GM19438 (cell line): ENCODE measurements around the gene FBXW4.

Experiments used
- ATAC-seq: cut with Tn5 transposase; IDR thresholded peaks from one replicate; pipeline ENCODE4 v1.9.1; 2021; ENCODE audit warnings: low read depth; ENCODE audit not compliant: unreplicated experiment

The FBXW4 gene, protein sequence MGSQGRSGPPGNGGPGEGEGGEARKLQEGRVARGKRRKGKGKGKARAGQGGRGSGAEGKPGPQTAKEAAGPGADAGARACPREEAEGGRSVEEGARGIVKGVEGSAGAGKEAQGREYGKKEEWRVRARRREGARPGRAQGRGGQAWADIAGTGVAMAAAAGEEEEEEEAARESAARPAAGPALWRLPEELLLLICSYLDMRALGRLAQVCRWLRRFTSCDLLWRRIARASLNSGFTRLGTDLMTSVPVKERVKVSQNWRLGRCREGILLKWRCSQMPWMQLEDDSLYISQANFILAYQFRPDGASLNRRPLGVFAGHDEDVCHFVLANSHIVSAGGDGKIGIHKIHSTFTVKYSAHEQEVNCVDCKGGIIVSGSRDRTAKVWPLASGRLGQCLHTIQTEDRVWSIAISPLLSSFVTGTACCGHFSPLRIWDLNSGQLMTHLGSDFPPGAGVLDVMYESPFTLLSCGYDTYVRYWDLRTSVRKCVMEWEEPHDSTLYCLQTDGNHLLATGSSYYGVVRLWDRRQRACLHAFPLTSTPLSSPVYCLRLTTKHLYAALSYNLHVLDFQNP

GRCh38 chr10:101694674-101695403, at the start of gene FBXW4:
TSS of gene FBXW4 (minus strand) at chr10:101695170. CDS start at chr10:101695105, 65 bp downstream.
- ATAC-seq, result peak; percentile 61

- no peak for ATAC-seq
Measured at GRCh38 chr10:101744267-101744666, 49.3 kb upstream of the FBXW4 start.

GRCh38 chr10:101741938-101742337, 47.0 kb upstream of the FBXW4 start:
- no peak for ATAC-seq

DNA sequence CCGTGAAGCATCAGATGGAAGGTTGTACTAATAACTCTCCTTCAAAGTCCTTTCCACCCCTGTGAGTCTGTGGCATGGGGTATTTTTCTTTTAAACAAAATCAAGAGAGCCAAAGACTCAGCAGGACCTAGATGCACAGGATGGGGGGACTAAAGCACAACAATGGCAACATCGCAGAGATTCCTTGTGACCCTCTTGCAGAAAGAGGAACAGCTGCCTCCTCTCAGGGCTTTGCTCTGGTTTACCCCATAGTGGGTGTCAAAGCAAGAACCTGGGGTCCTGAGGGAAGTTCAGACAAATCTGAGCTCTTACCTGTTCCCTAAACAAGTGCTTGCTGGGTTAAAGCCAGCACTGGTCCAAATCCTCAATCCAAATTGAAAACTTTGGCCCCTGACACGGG, 41.7 kb upstream of the FBXW4 start:
- no peak for ATAC-seq

DNA sequence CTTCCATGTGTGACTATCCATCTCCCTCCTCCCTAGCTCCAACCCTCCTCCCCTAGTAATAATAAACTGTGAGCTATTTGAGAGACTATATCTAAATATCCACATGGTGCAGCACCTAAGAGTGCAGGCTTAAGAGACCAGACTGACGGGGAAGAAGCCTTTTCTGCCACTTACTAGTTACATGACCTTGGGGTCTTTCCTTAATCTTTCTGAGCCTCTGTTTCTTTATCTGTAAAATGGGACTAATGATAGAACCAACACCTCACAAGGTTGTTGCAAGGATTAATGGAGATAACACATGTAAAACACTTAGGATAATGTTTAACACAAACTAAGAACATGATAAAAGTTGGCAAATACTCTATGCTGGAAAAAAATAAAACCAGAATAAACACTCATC, 37.1 kb upstream of the FBXW4 start:
- no peak for ATAC-seq

DNA sequence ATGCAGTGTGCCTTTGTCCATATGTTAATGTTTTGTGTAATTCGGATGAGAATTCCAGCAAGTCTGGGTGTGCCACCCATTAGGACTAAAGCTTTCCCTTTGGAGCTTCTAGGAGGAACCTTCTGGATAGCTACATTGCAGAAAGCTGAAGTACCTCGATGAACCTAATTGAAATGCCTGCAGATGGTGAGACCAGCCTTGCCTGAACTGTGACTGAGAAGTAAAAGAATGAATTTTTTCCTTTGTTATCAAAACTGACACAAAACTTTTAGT, 31.1 kb upstream of the FBXW4 start:
- no peak for ATAC-seq

DNA sequence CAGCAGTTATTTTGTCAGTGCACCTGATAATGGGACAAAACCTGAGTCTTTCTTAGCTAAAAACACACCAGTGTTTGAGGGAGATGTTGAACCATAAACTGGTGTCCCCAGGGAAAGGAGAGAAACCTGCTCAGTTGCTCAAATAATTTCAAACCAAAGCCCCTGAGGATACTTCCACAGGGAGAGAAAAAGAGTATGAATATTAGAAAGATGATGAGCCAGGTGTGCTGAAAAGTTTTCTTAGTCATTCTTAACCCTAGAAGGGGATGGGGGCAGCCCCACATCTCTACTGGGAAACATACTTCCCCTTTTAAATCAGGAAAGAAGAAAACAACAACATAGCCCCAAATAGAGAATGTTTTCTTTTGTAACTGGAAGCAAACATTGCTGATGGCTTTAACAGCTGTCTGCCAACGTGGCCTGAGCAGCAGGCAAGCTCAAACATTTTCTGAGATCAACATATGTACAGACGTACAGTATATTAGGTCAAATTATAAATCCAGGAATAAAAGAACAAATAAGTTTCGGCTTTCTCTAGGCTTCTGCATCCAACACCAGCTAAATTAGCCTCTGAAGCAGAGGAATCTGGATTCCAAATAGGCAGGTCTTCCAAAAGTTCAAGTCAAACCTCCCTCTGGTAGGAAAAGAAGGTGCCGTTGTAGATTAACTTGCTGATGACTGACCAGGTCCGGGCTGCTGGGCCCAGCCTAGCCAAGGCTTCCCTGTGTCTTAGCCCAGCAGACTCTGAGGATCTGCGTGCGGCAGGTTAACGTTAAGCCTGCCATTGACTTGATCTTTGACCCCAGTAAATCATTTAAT, 30.5 kb upstream of the FBXW4 start:
- no peak for ATAC-seq

DNA sequence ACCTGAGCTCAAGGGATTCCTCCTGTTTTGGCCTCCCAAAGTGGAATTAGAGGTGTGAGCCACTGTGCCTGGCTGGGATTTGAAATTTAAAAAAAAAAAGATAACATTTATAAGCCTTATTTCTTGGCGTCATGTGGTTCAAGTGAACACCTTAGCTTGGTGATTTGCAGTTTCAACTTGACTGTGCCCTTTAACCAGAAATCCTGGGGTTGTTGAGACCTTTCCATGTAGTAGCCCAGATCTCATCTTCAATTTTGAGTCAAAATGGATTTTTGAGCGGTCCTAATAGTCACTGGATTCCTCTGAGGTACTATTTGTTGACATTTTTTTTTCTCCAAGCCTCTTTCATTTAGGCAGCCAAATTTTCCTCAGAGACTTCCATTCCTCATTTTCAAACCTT, 29.5 kb upstream of the FBXW4 start:
- no peak for ATAC-seq

GRCh38 chr10:101723176-101723575, 28.2 kb upstream of the FBXW4 start:
- ATAC-seq, result no peak

DNA sequence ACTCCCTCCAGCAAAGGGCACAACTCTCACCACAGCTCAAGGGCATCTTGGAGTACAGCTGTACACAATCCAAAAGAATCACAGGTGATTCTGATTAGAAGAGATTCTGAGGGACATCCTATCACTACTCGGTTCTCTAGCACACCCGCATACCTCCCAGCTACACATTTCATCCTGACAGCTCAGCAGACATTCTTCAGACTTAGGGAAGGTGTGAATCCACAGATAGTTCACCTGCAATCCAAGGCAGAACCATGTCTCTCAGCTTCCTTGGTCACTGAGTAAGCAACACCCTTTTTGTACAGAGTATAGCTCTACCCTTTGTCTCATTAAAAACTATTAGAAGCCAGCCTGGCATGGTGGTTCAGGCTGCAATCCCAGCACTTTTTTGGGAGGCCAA, 26.8 kb upstream of the FBXW4 start:
- ATAC-seq, result no peak

GRCh38 chr10:101720606-101721230, 25.7 kb upstream of the FBXW4 start:
- no peak for ATAC-seq

DNA sequence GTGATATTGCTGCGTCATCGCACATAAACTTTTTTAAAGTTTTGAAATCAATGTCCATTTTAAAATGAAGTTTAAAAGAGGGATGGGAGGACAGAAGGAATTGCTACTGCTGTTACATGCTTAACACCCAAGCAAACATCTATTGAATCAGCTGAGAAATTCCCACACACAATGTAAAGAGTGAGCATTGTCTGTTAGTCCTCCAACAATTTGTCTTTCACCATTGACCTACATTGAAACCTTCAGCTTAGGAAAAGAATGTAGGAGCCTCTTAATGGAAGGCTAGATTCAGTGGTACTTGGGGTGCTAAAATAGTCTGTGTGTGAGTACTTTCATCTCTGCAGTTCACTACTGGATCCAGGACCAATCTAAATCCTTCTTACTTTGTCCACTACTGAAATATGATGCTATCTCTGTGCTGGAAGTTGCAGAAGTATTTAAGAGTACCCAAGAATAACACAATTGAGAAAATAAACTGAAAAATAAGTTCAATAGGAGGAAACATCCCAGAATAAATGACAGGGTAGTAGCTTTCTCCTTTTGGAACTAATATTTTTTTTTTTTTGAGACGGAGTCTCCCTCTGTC, 23.8 kb upstream of the FBXW4 start:
- no peak for ATAC-seq

- ATAC-seq, result no peak
Measured at GRCh38 chr10:101716891-101717659, 22.1 kb upstream of the FBXW4 start.

DNA sequence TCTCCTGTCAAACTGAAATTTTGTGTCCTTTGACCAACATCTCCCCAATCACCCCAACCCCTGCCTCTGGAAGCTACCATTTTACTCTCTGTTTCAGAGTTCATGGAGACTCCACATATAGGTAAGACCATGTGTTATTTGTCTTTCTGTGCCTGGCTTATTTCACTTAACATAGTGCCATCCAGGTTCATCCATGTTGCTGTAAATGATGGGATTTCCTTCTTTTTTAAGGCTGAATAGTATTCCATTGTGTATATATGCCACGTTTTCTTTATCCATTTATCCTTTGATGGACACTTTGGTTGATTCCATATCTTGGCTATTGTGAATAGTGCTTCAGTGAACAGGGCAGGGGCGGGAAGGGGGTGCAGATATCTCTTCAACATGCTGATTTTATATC, 18.0 kb upstream of the FBXW4 start:
- no peak for ATAC-seq

DNA sequence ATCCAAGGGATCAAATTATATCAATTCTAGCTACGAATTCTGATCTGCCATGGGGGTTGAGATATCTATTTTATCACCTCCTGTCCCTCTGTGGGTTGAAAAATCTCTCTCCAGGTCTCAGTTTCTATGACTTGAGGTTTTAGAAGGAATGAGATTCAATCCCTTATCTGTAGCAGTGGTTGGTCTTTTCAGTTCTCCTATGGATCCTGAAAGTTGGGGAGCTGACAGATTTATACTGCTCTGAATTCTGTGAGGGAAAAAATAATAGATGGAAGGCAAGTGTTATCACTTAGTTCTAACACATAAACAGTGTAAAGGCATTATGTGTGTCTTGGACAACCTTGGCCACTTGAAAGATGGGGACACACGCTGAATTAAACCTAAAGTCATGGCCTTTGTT, 15.8 kb upstream of the FBXW4 start:
- no peak for ATAC-seq

- no peak for ATAC-seq
Measured at GRCh38 chr10:101710059-101710695, 15.2 kb upstream of the FBXW4 start.

GRCh38 chr10:101709359-101710058, 14.5 kb upstream of the FBXW4 start:
- no peak for ATAC-seq

DNA sequence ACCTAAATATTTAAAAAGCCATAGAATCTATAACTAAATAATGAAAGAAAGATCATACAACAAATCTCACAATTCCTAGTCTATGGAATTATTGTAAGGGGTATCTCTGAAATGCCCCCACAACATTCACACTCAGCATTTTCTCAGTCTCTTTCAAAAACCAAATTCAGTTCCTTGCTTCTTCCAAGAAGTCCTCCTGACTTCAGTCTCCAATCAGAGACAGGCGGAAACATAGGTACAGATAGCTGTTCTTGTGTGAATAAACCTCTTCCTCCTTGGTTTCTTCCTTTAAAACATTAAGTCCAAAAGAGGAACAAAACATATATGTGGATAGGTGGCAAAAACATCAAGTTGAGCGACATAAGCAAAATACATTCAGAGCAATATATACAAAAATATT, 13.9 kb upstream of the FBXW4 start:
- ATAC-seq, result no peak
